Peyer's patch (tissue), 4 donors: Measurements from ENCODE around the gene CERKL.

ENCODE experiments used
- POLR2A ChIP-seq, 2 donors: fragments of 450-650 bp; IDR thresholded peaks; one replicate each; pipeline ENCODE4 v1.5.1; 2017; ENCODE audit warnings: antibody characterized with exemption in 2 of 2, mild to moderate bottlenecking in 2 of 2, moderate library complexity in 2 of 2
- TF ChIP-seq, protein P1 (sequence below), 6 experiments: fragments of 450-650 bp in 4 of 6; fragments of 200-600 bp in 2 of 6; sonication (generic) in 1 of 6; IDR thresholded peaks; one replicate each; pipeline ENCODE4 v1.5.1; 2017 to 2019; ENCODE audit warnings: antibody characterized with exemption in 6 of 6, mild to moderate bottlenecking in 3 of 6, moderate library complexity in 1 of 6

DNA sequence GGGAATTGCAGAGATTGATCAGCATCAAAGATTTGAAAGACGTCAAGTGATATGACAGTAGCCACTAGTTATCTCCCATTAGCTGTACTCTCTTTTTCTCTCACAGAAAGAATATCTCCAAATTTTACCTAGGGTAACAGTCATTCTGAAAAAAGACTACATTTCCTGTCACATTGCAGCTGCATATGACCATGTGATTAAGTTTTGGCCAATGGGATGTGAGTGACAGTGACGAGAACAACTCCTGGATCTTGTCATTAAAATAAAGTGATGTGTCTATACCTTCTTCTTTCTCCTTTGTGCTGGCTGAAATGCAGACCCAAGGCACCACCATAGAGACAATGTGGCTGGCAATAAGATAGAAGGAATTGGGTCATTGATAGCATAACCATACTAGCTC, 34.0 kb upstream of the CERKL start:
- TF ChIP-seq, protein P1, sequence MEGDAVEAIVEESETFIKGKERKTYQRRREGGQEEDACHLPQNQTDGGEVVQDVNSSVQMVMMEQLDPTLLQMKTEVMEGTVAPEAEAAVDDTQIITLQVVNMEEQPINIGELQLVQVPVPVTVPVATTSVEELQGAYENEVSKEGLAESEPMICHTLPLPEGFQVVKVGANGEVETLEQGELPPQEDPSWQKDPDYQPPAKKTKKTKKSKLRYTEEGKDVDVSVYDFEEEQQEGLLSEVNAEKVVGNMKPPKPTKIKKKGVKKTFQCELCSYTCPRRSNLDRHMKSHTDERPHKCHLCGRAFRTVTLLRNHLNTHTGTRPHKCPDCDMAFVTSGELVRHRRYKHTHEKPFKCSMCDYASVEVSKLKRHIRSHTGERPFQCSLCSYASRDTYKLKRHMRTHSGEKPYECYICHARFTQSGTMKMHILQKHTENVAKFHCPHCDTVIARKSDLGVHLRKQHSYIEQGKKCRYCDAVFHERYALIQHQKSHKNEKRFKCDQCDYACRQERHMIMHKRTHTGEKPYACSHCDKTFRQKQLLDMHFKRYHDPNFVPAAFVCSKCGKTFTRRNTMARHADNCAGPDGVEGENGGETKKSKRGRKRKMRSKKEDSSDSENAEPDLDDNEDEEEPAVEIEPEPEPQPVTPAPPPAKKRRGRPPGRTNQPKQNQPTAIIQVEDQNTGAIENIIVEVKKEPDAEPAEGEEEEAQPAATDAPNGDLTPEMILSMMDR (IDR thresholded peaks at IDR 0.05): no peak
- TF ChIP-seq POLR2A (IDR thresholded peaks at IDR 0.05): no peak
